Stimulated activated CD8-positive, alpha-beta memory T cell treated with anti-CD3 and anti-CD28 coated beads, Interleukin-7, amount 100 ng/mL, for 48 hours (primary cell): ENCODE data around the gene PPP5C.
"Not testable (repeated sequence)": the region's sequence is repeated elsewhere in the genome, so short reads cannot be mapped to it uniquely, and the experiment has no call there.

ENCODE experiments used
- DNase-seq, 2 donors: peaks; one replicate each; pipeline ENCODE4 v3.0.0-alpha.2; 2020; ENCODE audit warnings: low read depth in 1 of 2; ENCODE audit errors: extremely low read depth in 1 of 2

The PPP5C gene

DNA sequence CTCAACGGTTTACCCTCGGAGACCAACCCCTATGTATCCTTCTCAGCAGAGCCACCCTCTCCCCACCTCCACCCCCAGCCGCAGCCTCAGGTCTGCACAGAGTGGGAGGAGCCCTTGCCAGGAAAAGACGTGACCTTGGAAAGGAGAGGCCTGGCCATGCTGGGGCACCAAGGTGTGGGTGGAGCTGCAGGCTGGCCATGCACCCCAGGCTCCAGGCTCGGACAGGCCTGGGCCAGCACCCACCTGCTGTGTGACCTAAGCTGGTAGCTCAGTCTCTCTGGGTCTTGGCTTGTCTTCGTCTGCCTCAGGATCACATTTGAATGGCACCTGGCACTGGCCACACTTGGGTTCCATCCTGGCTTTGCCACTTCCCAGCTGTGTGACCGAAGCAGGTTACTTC, 37.0 kb downstream of the PPP5C start:
- DNase-seq: no peak

DNA sequence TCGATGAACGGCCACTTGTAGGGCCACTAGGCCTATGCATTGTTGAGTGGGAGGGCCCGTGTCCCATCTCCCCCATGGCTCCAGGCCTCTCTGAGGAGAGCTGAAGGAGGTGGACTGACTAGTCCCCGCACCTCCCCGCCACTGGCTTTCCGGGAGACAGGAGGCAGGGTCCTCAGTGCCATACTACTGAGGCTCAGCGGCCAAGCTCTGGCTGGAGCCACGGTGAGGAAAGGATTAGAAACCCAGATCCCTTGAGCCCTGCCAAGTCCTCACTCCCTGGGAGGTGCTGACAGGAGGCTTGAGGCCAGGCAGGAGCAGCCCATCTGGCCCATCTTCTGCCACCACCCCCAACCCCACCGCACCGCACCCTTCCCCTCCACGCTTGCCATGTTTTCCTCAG, 37.5 kb downstream of the PPP5C start:
- DNase-seq: no peak

DNA sequence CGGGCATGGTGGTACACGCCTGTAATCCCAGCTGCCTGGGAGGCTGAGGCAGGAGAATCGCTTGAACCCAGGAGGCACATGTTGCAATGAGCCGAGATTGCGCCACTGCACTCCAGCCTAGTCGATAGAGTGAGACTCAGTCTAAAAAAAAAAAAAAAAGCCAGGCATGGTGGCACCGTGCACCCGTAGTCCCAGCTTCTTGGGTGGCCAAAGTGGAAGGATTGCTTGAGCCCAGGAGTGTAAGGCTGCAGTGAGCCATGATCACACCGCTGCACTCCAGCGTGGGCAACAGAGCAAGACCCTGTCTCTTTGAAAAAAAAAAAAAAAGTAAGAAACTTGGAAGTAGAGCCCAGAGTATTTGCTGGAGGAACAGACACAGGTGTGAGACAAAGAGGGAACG, 38.7 kb downstream of the PPP5C start:
- DNase-seq: no peak

DNA sequence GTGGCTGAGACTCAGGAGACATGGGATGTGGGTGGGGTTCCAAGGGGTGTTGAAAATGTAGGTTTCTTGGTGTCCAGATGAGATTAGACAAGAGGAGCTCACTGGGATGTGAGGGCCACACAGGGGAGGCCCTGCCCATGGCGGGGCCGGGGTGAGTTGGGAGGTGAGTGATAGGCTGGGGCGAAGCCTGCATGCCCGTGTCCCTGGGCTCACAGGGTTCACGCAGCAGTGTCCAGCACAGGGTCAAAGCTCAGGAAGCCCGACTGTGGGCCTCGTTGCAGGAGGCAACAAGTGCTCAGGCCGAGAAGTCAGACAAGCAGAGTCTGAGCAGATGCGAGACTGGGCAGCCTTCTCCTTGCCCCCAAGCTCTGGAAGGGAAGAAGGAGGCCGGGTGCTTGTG, 39.3 kb downstream of the PPP5C start:
- DNase-seq: no peak

DNA sequence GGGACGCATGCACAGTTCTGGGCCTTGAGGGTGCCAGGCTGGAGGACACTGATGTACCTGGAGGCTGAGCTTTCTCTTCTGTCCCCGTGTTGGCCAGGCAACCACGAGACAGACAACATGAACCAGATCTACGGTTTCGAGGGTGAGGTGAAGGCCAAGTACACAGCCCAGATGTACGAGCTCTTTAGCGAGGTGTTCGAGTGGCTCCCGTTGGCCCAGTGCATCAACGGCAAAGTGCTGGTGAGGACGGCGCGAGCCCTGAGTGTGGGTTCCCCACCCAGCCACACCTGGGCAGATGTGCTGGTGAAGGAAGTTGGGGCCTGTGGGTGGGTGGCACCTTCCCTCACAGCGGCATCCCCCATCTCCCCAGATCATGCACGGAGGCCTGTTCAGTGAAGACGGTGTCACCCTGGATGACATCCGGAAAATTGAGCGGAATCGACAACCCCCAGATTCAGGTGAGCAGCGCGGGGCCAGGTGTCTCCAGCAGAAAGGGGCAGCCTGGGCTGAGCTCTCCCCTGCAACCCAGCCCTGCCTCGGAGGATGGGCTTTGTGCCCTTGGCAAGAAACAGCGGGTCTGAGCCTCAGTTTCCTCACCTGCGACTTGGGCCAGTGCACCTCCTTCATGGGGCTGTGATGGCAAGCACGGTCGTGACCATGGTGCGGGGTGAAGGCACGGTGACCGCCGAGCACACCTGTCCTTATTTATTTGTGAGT, 40.3 kb downstream of the PPP5C start:
- DNase-seq: no peak

DNA sequence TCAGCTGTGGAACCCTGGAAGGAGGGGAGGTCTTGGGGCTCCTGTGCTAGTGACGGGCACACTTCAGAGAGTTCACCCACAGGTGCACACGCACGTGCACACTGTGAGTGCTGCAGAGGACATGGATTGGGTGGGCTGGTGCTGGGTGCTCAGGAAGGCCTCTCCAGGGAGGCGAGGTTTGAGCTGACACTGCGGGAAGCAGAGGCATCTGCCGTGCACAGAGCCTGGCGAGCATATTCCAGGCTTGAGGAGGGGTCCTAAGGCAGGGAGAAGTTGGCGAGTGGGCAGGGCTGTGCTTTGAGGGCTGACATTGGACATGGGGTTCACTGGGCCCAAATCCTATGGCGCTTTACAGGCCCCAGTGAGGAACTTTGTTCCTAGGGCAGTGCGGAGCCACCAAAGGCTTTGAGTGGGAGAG, 40.8 kb downstream of the PPP5C start:
- no peak for DNase-seq

DNA sequence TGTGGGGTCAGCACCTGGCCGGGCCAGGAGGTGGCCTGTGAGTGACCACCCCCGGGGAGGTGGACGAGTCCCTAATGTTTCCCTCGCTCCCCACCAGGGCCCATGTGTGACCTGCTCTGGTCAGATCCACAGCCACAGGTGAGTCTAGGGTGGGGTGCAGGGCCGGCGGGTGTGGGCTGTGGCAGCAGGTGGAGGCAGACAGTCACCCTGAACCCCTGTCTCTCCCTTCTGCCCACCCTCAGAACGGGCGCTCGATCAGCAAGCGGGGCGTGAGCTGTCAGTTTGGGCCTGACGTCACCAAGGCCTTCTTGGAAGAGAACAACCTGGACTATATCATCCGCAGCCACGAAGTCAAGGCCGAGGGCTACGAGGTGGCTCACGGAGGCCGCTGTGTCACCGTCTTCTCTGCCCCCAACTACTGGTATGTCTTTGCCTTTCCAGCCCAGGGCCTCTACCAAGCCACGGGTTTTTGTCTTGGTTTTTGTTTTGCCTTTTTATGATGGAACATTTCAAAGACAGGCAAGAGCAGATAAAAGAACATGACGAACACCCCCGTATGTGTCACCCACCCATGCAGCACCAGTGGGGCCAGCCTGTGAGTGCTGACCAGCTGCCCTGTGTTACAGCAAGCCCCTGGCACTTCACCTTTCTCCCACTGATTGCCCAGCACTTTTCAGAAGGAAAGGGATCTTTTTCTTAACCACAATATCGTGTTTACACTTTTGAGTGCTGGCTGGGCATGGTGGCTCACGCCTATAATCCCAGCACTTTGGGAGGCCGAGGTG, 41.6 kb downstream of the PPP5C start:
- no peak for DNase-seq

DNA sequence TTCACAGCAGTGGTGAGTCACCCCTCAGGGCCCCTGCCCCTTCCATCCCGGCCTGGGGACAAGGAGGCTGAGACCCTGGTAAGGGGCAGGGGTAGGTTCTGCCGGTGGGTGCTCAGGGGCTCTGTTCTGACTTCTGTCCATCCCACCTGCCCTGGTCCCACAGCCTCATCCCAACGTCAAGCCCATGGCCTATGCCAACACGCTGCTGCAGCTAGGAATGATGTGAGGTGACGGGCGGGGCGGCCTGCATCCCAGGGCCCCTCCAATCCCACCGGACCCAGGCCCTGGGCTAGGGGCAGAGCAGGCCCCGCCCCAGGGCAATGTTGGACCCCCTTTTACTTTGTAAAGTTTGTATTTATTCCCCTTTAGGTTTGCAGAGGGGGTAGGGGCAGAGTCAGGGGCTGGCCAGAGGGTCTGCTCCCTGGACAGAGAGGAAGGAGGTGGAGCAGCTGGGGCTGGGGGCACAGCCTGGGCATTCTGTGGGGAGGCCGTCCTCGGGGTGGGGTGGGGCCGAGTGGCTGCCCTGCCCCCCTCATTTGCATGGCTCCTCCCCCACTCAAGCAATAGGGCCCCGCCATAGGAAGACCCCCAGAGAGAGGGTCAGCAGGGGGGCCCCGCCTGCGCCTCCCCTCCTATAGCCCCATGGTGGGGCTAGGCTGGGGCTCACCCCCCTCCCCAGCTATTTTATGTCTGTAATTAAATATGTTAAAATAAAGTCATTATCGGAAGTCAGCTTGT, 43.4 kb downstream of the PPP5C start:
- DNase-seq: no peak

DNA sequence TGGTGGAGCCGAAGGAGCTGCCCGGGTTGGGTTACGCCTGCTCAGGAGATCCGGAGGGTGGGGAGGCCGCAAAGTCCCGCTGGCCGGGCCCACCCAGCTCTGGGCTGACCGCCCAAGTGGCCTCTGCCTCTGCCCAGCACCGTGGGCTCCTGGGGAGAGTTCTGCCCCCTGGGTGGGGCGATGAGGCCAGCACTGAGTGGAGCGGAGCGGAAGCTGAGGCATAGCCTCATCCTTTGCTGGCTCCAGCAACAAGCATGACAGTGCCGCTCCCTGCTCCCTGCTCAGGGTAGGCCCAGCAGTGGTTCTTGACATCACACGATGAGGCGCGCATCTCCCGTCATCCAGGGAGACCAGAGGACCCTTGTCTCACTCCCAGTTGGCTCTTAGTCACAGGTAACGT, 44.0 kb downstream of the PPP5C start:
- DNase-seq: no peak

DNA sequence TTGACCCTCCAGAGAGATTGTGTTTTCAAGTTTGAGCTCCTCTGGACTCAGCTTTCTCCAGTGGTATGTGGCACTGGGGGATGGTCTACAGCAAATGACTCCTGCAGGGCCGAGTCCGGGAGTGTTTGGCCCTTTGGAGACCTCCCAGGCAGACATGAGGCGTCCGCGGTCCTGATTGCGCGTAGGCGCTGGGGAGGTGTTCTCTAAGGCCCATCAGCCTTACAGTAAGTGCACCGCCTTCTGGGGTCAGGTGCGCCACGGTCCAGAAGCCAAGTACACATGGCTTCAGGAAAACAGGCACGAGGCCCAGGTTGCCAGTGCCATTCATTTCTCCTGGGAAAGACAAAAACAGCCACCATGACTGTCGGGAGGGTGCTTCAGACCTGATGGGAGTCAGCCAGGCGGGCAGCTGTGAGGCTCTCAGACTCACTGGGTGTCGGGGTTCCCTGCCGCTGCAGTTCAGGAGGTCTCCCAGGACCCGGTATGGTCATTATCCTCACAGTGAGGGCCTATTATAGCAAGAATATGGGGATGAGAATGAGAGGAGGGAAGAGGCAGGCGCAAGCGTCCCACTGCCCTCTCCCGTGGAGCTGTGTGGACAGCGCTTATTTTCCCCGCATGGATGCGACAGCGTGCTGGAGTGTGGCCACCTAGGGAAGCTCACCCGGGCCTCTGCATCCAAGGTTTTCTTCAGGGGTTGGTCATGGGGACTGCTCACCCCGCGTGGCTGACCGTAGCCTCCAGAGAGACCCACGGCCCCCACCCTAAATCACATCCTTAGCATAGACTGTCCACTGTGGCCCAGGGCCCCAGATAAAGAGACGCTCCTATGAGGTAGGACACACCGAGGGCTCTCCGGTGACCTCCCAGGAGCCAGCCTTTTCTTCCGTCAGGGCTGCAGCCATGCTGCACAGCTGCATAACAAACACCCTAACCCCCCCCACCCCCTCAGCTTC, 44.7 kb downstream of the PPP5C start:
- DNase-seq: no peak

DNA sequence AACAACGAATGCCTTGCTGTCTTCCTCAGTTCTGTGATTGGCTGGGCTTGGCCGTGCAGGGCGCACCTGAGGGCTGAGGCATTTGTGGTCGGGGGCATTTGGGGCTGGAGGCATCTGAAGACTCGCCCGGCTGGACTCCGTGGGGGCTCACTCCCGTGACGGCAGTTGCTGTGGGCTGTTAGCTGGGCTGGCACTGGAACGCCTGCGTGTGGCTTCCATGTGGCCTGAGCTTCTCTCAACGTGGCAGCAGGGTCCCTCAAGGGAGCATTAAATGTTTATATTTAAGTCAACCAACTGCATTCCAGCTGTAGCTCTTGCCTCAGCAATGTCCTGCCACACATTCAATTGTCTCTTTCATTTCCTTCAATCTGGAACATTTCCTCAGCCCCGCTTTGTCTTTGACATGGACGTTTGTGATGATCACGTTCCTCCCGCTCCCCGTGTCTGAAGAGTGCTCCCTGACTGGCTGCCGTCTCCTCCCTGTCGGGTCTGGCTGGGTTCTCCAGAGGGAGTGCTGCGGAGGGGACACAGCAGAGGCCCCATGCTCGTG, 45.4 kb downstream of the PPP5C start:
- no peak for DNase-seq

DNA sequence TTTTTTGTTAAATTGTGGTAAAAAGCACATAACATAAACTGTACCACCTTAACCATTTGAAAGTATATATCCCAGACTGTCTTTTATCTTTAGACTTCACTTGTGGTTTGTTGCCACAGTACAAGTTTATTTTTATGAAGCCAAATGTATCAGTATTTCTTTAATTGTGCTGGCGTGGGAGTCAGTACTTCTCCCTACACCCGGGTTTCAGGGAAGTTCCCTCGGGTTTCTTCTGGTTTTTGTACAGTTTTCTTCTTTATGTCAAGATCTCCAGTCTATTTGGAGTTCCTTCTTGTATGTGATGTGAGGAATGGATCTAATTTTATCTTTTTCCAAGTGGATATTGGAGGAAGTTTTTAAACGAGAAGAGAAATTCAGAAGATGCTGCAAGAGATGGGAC, 46.0 kb downstream of the PPP5C start:
- no peak for DNase-seq

DNA sequence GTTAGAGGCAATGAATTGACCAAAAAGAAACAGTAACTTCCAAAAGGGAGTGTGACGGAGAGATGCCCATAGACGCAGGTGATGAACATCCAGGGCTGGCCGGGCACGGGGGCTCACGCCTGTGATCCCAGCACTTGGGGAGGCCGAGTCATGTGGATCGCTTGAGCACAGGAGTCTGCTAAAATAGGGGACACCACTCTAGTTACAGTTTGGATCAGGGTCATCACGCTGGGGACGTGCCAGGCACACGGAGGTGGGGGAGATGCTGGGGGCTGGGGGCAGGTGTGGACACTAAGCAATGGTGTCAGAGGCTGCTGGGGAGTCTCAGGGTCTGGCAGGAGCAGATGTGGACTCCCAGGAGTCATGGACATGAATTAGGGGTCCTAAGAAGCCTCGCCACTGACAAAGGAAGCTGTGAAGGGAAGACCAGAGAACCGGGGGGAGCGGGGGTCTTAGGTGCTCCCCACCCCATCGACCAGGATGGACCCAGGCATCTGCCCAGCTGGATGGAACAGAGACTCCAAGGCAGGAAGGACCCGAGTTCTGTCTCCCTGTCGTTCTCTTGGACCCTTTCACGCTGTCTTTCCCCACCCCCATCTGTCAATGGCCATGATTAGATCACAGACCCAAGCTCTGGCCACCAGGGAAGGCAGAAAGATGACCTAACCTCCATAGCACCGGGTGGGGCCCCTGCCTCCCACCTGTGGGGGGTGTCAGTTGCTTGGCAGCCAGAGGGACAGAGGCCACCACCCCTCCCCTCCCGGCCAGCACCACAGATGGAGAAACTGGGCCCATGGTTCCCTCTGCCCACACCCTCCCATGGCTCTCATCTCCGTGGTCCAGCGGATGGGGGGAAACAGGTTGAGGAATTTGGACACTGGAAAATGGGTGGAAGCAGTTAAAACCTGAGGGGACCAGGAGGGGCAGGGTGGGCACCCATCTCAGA, 46.8 kb downstream of the PPP5C start:
- no peak for DNase-seq

DNA sequence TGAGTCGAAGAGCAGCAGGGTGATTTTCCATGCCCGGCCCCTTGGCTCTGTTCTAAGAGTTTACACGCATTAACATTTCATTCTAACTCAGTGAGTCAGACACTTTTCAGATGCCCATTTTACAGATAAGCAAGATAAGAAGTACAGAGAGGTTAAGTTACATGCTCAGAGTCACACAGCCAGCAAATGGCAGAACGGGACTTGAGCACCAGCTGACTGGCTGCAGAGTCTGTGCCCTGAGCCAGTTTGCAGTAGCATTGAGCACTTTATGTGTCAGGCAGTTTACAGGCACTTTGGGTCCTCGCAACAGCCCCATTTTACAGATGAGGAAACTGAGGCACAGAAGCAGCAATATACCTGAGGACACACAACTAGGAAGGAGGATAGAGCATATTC, 47.5 kb downstream of the PPP5C start:
- DNase-seq: no peak

DNA sequence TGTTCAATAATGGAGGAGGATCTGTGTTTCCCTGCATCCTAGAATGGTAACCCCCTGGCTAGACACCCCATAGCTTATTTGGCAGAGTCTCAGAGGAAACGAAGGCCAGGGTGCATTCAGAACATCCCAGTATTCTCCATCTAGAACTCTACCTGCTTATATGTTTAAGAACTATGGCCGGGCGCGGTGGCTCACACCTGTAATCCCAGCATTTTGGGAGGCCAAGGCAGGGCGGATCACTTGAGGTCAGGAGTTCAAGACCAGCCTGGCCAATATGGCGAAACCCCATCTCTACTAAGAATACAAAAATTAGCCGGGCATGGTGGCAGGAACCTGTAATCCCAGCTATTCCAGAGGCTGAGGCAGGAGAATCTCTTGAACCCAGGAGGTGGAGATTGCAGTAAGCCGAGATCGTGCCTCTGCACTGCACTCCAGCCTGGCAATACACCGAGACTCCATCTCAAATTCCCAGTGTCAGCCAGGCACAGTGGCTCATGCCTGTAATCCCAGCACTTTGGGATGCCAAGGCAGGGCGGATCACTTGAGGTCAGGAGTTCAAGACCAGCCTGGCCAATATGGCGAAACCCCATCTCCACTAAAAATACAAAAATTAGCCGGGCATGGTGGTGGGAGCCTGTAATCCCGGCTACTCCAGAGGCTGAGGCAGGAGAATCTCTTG, 51.1 kb downstream of the PPP5C start:
- not testable (repeated sequence) for DNase-seq

DNA sequence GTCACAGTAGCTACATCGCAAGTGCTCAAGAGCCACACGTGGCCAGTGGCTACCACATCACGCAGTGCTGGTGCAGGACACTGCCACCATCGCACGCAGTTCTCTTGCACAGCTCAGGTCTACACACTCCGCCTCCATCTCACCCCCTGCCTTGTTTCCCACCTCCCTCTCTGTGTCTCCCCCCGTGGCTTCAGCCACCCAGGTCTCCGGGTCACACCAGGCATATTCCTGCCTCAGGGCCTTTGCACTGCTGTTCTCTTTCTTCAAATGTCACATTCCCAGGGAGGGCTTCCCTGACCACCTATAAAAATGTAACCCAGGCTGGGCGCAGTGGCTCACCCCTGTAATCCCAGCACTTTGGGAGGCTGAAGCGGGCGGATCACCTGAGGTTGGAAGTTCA, 55.8 kb downstream of the PPP5C start:
- no peak for DNase-seq

DNA sequence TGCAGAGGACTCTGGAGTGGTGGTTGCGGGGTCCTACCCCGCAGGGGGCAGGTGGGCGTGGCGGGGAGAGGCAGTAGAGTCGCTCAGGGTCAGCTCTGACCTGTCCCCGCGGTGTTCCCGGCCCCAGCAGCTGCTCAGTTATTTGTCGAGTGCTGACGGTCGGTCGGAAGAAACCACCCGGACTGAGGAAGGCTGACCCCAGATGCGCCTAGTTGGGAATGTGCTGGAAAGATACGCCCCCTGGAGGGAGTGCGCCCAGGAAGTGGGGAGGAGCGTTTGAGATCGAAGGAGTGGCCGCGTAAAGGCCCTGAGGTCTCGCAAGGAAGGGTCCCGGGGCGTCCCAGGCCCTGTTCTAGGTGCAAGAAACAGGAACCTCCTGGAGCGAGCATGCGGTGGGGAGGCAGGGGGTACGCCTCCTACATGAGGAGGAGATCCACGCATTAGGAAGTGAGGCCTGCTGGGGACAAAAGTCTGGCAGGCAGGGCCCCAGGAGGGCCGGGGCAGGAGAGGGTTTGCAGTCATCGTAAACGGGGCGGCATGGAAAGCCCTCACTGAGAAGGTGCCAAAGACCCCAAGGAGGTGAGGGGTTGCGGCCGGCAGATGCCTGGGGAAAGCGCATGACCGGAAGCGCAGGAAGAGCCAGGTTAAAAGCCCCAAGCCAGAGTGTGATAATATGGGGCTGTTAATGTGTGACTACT, 57.3 kb downstream of the PPP5C start:
- no peak for DNase-seq
